GM12874 (cell line): ENCODE results near the gene ALDH1A1.

Experiments used
- CTCF ChIP-seq: IDR thresholded peaks from 2 replicates; pipeline ENCODE4 v1.5.1; 2011; ENCODE audit warnings: low read depth, mild to moderate bottlenecking, control low read depth, low read length, moderate library complexity; ENCODE audit not compliant: insufficient read depth

The ALDH1A1 gene

GRCh38 chr9:72913382-72914009, 39.4 kb downstream of the ALDH1A1 start:
- no peak for TF ChIP-seq CTCF

GRCh38 chr9:72912476-72913381, 40.1 kb downstream of the ALDH1A1 start:
- TF ChIP-seq CTCF, result no peak

GRCh38 chr9:72911816-72912215, 41.0 kb downstream of the ALDH1A1 start:
- no peak for TF ChIP-seq CTCF

- no peak for TF ChIP-seq CTCF
These were observed 41.5 kb downstream of the ALDH1A1 start for GRCh38 chr9:72911247-72911775.

- no peak for TF ChIP-seq CTCF
These were observed 43.4 kb downstream of the ALDH1A1 start for GRCh38 chr9:72909428-72909827.

- TF ChIP-seq CTCF, result no peak
These were observed 45.4 kb downstream of the ALDH1A1 start for GRCh38 chr9:72907421-72907820.

GRCh38 chr9:72906810-72907209, 46.0 kb downstream of the ALDH1A1 start:
- no peak for TF ChIP-seq CTCF
